H1 (cell line): ENCODE measurements around the gene SATB2. TPM values are rescaled to one million over a fixed set of nuclear protein-coding genes. Genes with fewer than 3 reads are reported as not detected.

Experiments
- CTCF ChIA-PET: fragments of 300-600 bp; sonication (Branson Sonifier 250); formaldehyde crosslinking; loops from one replicate; lab custom pipeline; 2021; ENCODE audit not compliant: partially characterized antibody; lab: Charles Lee
- POLR2A ChIA-PET: fragments of 300-600 bp; sonication (Branson Sonifier 250); formaldehyde crosslinking; loops from one replicate; lab custom pipeline; 2021; ENCODE audit warnings: inconsistent platforms; ENCODE audit not compliant: partially characterized antibody; lab: Charles Lee
- DNase-seq, 2 experiments: peaks; one replicate each; pipeline versions ENCODE4 v3.0.0 to v3.0.0-alpha.2; 2010 to 2022; ENCODE audit warnings: low spot score in 2 of 2, low read depth in 1 of 2, mixed read lengths in 1 of 2
- FAIRE-seq: peaks from 2 replicates; lab custom pipeline; 2011; peaks lifted over from hg19 to GRCh38; lab: Jason Lieb, UNC
- H2AFZ ChIP-seq: 2 replicates; pipeline ENCODE4 v1.8.1; 2012; ENCODE audit warnings: low read length, inconsistent platforms
- H2AK5ac ChIP-seq: 2 replicates; pipeline ENCODE4 v1.6.1; 2013; ENCODE audit warnings: low read depth, low read length
- H2BK120ac ChIP-seq: replicated peaks from 2 replicates; pipeline ENCODE3; 2013; ENCODE audit warnings: low read depth, low read length, inconsistent platforms
- H2BK12ac ChIP-seq: 2 replicates; pipeline ENCODE4 v1.6.1; 2013; ENCODE audit warnings: low read depth, low read length
- H2BK15ac ChIP-seq: 2 replicates; pipeline ENCODE4 v1.6.1; 2013; ENCODE audit warnings: low read length
- H2BK20ac ChIP-seq: 2 replicates; pipeline ENCODE4 v1.6.1; 2013; ENCODE audit warnings: low read length
- H2BK5ac ChIP-seq: 2 replicates; pipeline ENCODE4 v1.6.1; 2013; ENCODE audit warnings: low read depth, low read length
- H3K14ac ChIP-seq: 2 replicates; pipeline ENCODE4 v1.6.1; 2013; ENCODE audit warnings: inconsistent platforms; ENCODE audit not compliant: insufficient read length
- H3K18ac ChIP-seq: 2 replicates; pipeline ENCODE4 v1.6.1; 2013; ENCODE audit warnings: low read length; ENCODE audit errors: extremely low read depth
- H3K23ac ChIP-seq: 2 replicates; pipeline ENCODE4 v1.6.1; 2013; ENCODE audit warnings: inconsistent platforms; ENCODE audit not compliant: insufficient read length
- H3K23me2 ChIP-seq: 2 replicates; pipeline ENCODE4 v1.6.1; 2013; ENCODE audit warnings: low read depth, low read length
- H3K27ac ChIP-seq: 2 replicates; pipeline ENCODE4 v1.6.1; 2011; ENCODE audit warnings: low read depth, low read length, inconsistent platforms
- H3K27me3 ChIP-seq, 4 experiments: replicated peaks in 1 of 4; 1 replicate in 1 of 4; 2 replicates in 3 of 4; pipeline versions ENCODE4 v1.6.1 to v1.8.1; 2011 to 2013; ENCODE audit warnings: low read length in 3 of 4, mild to moderate bottlenecking in 3 of 4, inconsistent platforms in 2 of 4, mixed read lengths in 2 of 4, moderate library complexity in 1 of 4; ENCODE audit not compliant: control insufficient read depth in 3 of 4, insufficient read depth in 3 of 4; ENCODE audit errors: extremely low read depth in 1 of 4
- H3K36me3 ChIP-seq, 4 experiments: 2 replicates each; pipeline versions ENCODE4 v1.6.1 to v1.8.1; 2011 to 2013; ENCODE audit warnings: mild to moderate bottlenecking in 4 of 4, low read length in 3 of 4, moderate library complexity in 2 of 4, control low read depth in 1 of 4, inconsistent platforms in 1 of 4; ENCODE audit not compliant: insufficient read depth in 4 of 4, control insufficient read depth in 2 of 4
- H3K4ac ChIP-seq: replicated peaks from 2 replicates; pipeline ENCODE3; 2013; ENCODE audit warnings: low read length, low read depth, mixed read lengths, inconsistent platforms; ENCODE audit not compliant: insufficient read length
- H3K4me1 ChIP-seq, 4 experiments: replicated peaks in 1 of 4; 1 replicate in 1 of 4; 2 replicates in 3 of 4; pipeline versions ENCODE4 v1.6.1 to v1.8.1; 2011 to 2013; ENCODE audit warnings: low read length in 3 of 4, inconsistent platforms in 2 of 4, mixed read lengths in 1 of 4; ENCODE audit not compliant: insufficient read depth in 4 of 4, control insufficient read depth in 3 of 4
- H3K4me2 ChIP-seq, 2 experiments: 2 replicates each; pipeline versions ENCODE4 v1.6.1 to v1.8.1; 2011 to 2013; ENCODE audit warnings: low read depth in 2 of 2, low read length in 2 of 2, control low read depth in 1 of 2, inconsistent platforms in 1 of 2, mild to moderate bottlenecking in 1 of 2; ENCODE audit not compliant: insufficient read depth in 1 of 2
- H3K4me3 ChIP-seq, 4 experiments: fragments of 200-600, 300-600 bp in 1 of 4; sonication (generic), shearing (Covaris generic), sonication (Bioruptor Twin) in 1 of 4; 2 replicates each; pipeline versions ENCODE4 v1.5.1 to v1.8.1; 2011 to 2016; ENCODE audit warnings: low read length in 4 of 4, low read depth in 3 of 4, control low read depth in 2 of 4, inconsistent platforms in 2 of 4, mild to moderate bottlenecking in 2 of 4, mixed read lengths in 1 of 4, moderate library complexity in 1 of 4; ENCODE audit not compliant: insufficient read depth in 2 of 4; ENCODE audit errors: extremely low read depth in 1 of 4
- H3K56ac ChIP-seq: replicated peaks from 2 replicates; pipeline ENCODE3; 2013; ENCODE audit warnings: low read depth, mild to moderate bottlenecking, mixed read lengths, low read length, inconsistent platforms; ENCODE audit not compliant: insufficient read length
- H3K79me1 ChIP-seq: 2 replicates; pipeline ENCODE4 v1.6.1; 2013; ENCODE audit warnings: low read depth, low read length, control low read depth
- H3K79me2 ChIP-seq, 2 experiments: 2 replicates each; pipeline versions ENCODE4 v1.6.1 to v1.8.1; 2012 to 2013; ENCODE audit warnings: low read length in 2 of 2, mild to moderate bottlenecking in 2 of 2, inconsistent platforms in 1 of 2; ENCODE audit not compliant: insufficient read depth in 2 of 2, control insufficient read depth in 1 of 2
- H3K9ac ChIP-seq, 4 experiments: replicated peaks in 1 of 4; 1 replicate in 1 of 4; 2 replicates in 3 of 4; pipeline versions ENCODE4 v1.6.1 to v1.8.1; 2011 to 2013; ENCODE audit warnings: low read depth in 3 of 4, low read length in 3 of 4, control low read depth in 2 of 4, mild to moderate bottlenecking in 2 of 4, moderate library complexity in 2 of 4, inconsistent platforms in 1 of 4; ENCODE audit errors: extremely low read depth in 1 of 4
- H3K9me3 ChIP-seq, 2 experiments: 2 replicates each; pipeline versions ENCODE4 v1.6.1 to v1.8.1; 2012 to 2013; ENCODE audit warnings: mild to moderate bottlenecking in 2 of 2, moderate library complexity in 2 of 2, control low read depth in 1 of 2, inconsistent platforms in 1 of 2, low read depth in 1 of 2, low read length in 1 of 2, mixed read lengths in 1 of 2; ENCODE audit not compliant: insufficient read depth in 2 of 2
- H4K20me1 ChIP-seq, 2 experiments: replicated peaks in 1 of 2; 2 replicates each; pipeline versions ENCODE3 to v1.8.1; 2011 to 2013; ENCODE audit warnings: inconsistent platforms in 2 of 2, low read length in 2 of 2, mild to moderate bottlenecking in 1 of 2; ENCODE audit not compliant: insufficient read depth in 2 of 2, control insufficient read depth in 1 of 2
- H4K5ac ChIP-seq: 2 replicates; pipeline ENCODE4 v1.6.1; 2013; ENCODE audit warnings: low read length, low read depth, mixed read lengths, inconsistent platforms; ENCODE audit not compliant: insufficient read length
- H4K8ac ChIP-seq: 2 replicates; pipeline ENCODE4 v1.8.0; 2013; ENCODE audit warnings: mild to moderate bottlenecking, moderate library complexity, low read length, inconsistent platforms; ENCODE audit not compliant: insufficient read depth; ENCODE audit errors: extremely low read depth
- H4K91ac ChIP-seq: replicated peaks from 2 replicates; pipeline ENCODE3; 2013; ENCODE audit warnings: low read length, mixed read lengths, inconsistent platforms; ENCODE audit not compliant: insufficient read length
- ASH2L ChIP-seq: fragments of 200-600, 300-600 bp; sonication (generic); IDR thresholded peaks from one replicate; pipeline ENCODE4 v1.7.1; 2017; ENCODE audit warnings: low read length
- BACH1 ChIP-seq: IDR thresholded peaks from 2 replicates; pipeline ENCODE4 v1.6.1; 2012; ENCODE audit warnings: low read length, improper control_type of control experiment
- HDAC2 ChIP-seq, 2 experiments: fragments of 300-600 bp in 1 of 2; sonication (generic) in 1 of 2; IDR thresholded peaks; 2 replicates each; pipeline ENCODE4 v1.6.1; 2011 to 2012; ENCODE audit warnings: low read depth in 2 of 2, low read length in 2 of 2, mild to moderate bottlenecking in 2 of 2, moderate library complexity in 2 of 2, borderline replicate concordance in 1 of 2, inconsistent platforms in 1 of 2
- KDM1A ChIP-seq: fragments of 200-600, 300-600 bp; sonication (generic); IDR thresholded peaks from 2 replicates; pipeline ENCODE4 v1.7.1; 2016; ENCODE audit warnings: mild to moderate bottlenecking, low read length, borderline replicate concordance
- RAD21 ChIP-seq, 2 experiments: IDR thresholded peaks in 1 of 2; conservative IDR thresholded peaks in 1 of 2; 2 replicates each; pipeline ENCODE4 v1.6.1; 2011; ENCODE audit warnings: low read depth in 2 of 2, low read length in 2 of 2, improper control_type of control experiment in 1 of 2, inconsistent platforms in 1 of 2, mild to moderate bottlenecking in 1 of 2, moderate library complexity in 1 of 2
- TCF12 ChIP-seq: IDR thresholded peaks from 2 replicates; pipeline ENCODE4 v1.6.1; 2011; ENCODE audit warnings: low read depth, mild to moderate bottlenecking, low read length
- WGBS, 2 experiments: shearing (Covaris generic) in 1 of 2; methylation state at CpG; one replicate each; pipeline versions ENCODE4 v1.1.6 to v1.1.7; 2013 to 2015; ENCODE audit warnings: low lambda C conversion rate in 2 of 2, mixed read lengths in 2 of 2, inconsistent platforms in 1 of 2, low coverage in 1 of 2, missing lambda C conversion rate in 1 of 2; ENCODE audit not compliant: insufficient replicate concordance in 2 of 2, insufficient coverage in 1 of 2, insufficient read length in 1 of 2; ENCODE audit errors: extremely low coverage in 1 of 2, missing lambda C conversion rate in 1 of 2; 5-methylcytosine and 5-hydroxymethylcytosine counted together
- polyA plus RNA-seq, 7 experiments: library from polyadenylated mRNA; depleted of rRNA in 3 of 7; stranded (reverse) in 5 of 7; unstranded in 2 of 7; fragments of >200 nt in 5 of 7; fragments of 200-250 nt in 2 of 7; gene quantifications; 1 replicate in 5 of 7; 2 replicates in 1 of 7; 4 replicates in 1 of 7; pipeline versions ENCODE4 v1.2.1 to v1.2.3, GENCODE V29; 2011 to 2013; ENCODE audit warnings: missing spikeins in 2 of 7, mixed read lengths in 2 of 7
- total RNA-seq: library from RNA; stranded (reverse); fragmentation: NEBNext Ultra II Directional; extraction: Animal tissue kit (Norgen Biotek cat#: 25700); gene quantifications from 2 replicates; pipeline ENCODE4 v1.2.1, GENCODE V29; 2021

Gene SATB2
- total and polyA plus RNA-seq, 2 of the 8 experiments (the other 6 are each of a cell fraction or from before 2014, with no cell fraction given), result 1.3 to 5.7 TPM

DNA sequence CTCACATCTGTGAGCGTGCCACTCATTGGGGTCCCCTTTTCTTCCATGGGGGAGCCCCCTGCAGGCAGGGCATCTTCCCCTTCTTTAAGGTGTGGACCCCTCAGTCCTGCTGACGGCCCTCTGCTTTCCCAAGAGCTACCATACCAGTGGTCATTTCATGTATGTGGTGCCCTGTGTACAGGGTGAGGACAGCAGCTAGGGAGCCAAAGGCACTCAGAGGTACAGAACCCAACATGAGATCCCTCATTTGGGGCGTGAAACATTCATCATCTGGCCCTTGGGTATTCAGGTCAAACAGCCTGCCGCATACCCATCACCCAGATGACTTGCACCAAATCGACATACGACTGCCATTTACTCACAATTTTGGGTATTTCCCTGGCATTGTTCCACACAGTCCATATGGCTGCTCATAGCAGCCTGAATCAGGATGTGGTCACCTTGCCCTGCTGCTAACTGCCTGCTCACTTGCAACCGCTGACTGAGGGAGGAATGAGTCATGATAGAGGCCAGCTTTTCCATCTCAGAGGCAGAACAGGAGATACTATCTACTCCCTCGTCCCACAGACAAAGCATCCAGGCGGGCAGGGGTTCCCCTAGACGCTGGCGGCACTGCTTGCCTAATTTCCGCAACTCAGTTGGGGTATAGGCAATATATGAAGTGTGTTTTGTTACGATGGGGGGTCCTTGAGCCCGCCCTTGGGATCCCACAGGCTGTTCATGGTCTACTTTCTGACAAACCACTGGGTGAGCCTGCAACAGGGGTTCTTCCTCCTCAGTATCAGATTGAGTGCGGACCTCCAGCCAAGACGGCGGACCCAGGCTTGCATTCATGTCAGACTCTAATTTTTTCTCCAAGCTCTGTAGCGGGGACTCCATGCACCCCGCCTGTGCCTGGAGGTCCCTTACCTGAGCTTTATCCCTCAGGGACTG is 228.6 kb downstream of the SATB2 start:
- Histone ChIP-seq H2AFZ (no peak overlapping the region), H3K79me1 (no peaks in the 10 kb centered on the region), H3K23me2 (no peaks in the 10 kb centered on the region), H3K18ac (no peak overlapping the region), H2BK20ac (no peak overlapping the region), H3K27me3 (no peaks in the 10 kb centered on the region), H3K79me2 (no peaks in the 10 kb centered on the region), H2AK5ac (no peak overlapping the region), H3K14ac (no peak overlapping the region), H4K8ac (no peak overlapping the region; the same call in 1 of the 2 replicates), H4K5ac (no peak overlapping the region), H3K4me2 (no peak overlapping the region), H2BK120ac (no peak overlapping the region), H2BK12ac (no peak overlapping the region), H3K27ac (no peak overlapping the region), H3K4me3 (no peak overlapping the region), H3K4me1 (no peaks in the 10 kb centered on the region), H4K91ac (no peak overlapping the region), H2BK5ac (no peak overlapping the region), H4K20me1 (no peaks in the 10 kb centered on the region), H3K56ac (no peak overlapping the region), H3K9me3 (peaks cover 0 to 3% of the 10 kb centered on the region in 2 experiments; a peak in 2 of 4 replicates), H3K23ac (no peak overlapping the region), H3K9ac (no peak overlapping the region), H2BK15ac (no peak overlapping the region), H3K4ac (no peak overlapping the region), H3K36me3 (no peaks in the 10 kb centered on the region)
- FAIRE-seq (no peak), DNase-seq (no peak)
- TF ChIP-seq RAD21 (IDR thresholded peaks at IDR 0.05 in 1 of 2, conservative IDR thresholded peaks at IDR 0.05 in 1 of 2; ENCODE audit: low read depth in 2 of 2, low read length in 2 of 2) (no peak), BACH1 (no peak), KDM1A (no peak), TCF12 (no peak), HDAC2 (IDR thresholded peaks at IDR 0.05; ENCODE audit: borderline replicate concordance in 1 of 2, low read depth in 2 of 2, low read length in 2 of 2) (no peak), ASH2L (no peak)
- ChIA-PET CTCF (interaction anchor here (0.5 to 0.6 kb wide), 2 partner anchors 52 to 1745 kb away, joined by 3 read pairs; no protein-coding TSS in a partner anchor), POLR2A (no interaction called here)
- WGBS, 2 experiments, result 96% methylated on average over 17 of the region's 19 CpGs; no CpG with 5 or more reads in 1 of the 2 experiments
